ENCODE results near the gene MC3R.
"Not testable (repeated sequence)": the region's sequence is repeated elsewhere in the genome, so short reads cannot be mapped to it uniquely, and the experiment has no call there.

The MC3R gene

DNA sequence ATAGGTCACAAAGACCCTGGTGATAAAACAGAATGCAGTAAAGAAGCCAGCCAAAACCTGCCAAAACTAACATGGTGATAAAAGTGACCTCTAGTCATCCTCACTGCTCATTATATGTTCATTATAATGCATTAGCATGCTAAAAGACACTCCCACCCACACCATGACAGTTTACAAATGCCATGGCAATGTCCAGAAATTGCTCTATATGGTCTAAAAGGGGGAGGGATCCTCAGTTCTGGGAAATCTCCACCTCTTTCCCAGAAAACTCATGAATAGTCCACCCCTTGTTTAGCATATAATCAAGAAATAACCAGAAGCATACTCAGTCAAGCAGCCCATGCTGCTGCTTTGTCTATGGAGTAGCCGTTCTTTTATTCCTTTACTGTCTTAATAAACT lies 40.4 kb upstream of the MC3R start:
- no peak for DNase-seq (ENCODE audit: low read depth)
- no peak for TF ChIP-seq CTCF (IDR thresholded peaks at IDR 0.05; ENCODE audit: control insufficient read depth, insufficient read depth, low read depth, low read length, missing control alignments)
- no peak overlapping the region for H3K4me3 ChIP-seq (ENCODE audit: control insufficient read depth, low read depth, low read length)

GRCh38 chr20:56211051-56211450 lies 37.5 kb upstream of the MC3R start:
- DNase-seq (ENCODE audit: low read depth), result no peak
- TF ChIP-seq CTCF (IDR thresholded peaks at IDR 0.05; ENCODE audit: control insufficient read depth, insufficient read depth, low read depth, low read length, missing control alignments), result no peak
- H3K4me3 ChIP-seq (ENCODE audit: control insufficient read depth, low read depth, low read length), result no peak overlapping the region

DNA sequence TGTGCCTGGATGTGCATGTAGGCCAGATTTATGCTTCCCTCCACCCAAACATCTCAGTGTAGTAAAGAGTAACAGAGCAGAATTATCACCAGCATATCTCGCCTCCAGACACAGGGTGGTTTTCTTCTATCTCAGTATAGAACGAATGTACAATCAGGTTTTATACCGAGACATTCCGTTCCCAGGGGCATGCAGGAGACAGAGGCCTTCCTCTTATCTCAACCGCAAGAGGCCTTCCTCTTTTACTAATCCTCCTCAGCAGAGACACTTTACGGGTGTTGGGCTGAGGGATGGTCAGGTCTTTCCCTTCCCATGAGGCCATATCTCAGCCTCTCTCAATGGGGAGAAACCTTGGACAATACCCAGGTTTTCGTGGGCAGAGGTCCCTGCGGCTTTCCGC lies 36.4 kb upstream of the MC3R start:
- no peak overlapping the region for H3K4me3 ChIP-seq (ENCODE audit: control insufficient read depth, low read depth, low read length)
- TF ChIP-seq CTCF (IDR thresholded peaks at IDR 0.05; ENCODE audit: control insufficient read depth, insufficient read depth, low read depth, low read length, missing control alignments), result no peak
- DNase-seq (ENCODE audit: low read depth), result no peak

- no peak for DNase-seq (ENCODE audit: low read depth)
- H3K4me3 ChIP-seq (ENCODE audit: control insufficient read depth, low read depth, low read length), result no peak overlapping the region
- TF ChIP-seq CTCF (IDR thresholded peaks at IDR 0.05; ENCODE audit: control insufficient read depth, insufficient read depth, low read depth, low read length, missing control alignments), result no peak
These were observed 35.2 kb upstream of the MC3R start for GRCh38 chr20:56213321-56213720.

DNA sequence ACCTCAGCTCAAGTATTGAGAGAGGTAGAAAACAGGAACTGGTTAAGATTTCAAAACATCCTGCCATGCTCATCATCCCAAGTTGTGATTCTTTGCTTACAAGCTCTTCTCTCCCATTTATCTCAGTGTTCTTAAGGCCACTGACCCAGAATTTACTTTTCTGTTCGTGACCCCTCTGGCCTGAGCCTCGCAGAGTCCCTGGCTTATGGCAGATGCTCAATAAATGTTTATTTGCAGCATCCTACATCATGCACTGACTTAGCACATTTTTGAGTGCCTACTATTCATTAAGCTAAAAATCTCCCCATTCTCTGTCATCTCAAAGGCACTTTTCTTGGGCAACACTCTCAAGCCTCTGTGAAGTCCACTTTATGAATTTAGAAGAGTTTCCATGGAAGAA lies 33.4 kb upstream of the MC3R start:
- DNase-seq (ENCODE audit: low read depth), result no peak
- no peak for TF ChIP-seq CTCF (IDR thresholded peaks at IDR 0.05; ENCODE audit: control insufficient read depth, insufficient read depth, low read depth, low read length, missing control alignments)
- H3K4me3 ChIP-seq (ENCODE audit: control insufficient read depth, low read depth, low read length), result no peak overlapping the region

DNA sequence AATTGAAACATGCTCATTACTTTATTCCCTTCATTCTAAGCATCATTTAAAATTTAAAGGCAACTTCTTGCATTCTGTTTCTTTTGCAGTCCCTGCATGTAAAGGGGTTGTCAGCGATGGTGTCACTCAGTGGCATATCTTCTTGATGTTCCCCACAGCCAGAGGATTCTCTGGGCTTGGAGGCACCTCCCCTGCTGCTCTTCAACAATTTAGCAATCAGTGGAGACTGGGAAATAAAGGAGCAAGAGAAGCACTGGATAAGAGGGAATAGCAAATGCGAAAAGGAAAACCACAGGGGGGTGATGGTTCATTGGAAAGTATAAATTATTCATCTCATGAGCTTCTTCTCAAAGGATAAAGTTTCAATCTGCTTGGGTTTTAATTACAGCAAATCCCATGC lies 30.7 kb upstream of the MC3R start:
- DNase-seq (ENCODE audit: low read depth), result no peak
- TF ChIP-seq CTCF (IDR thresholded peaks at IDR 0.05; ENCODE audit: control insufficient read depth, insufficient read depth, low read depth, low read length, missing control alignments), result no peak
- H3K4me3 ChIP-seq (ENCODE audit: control insufficient read depth, low read depth, low read length), result no peak overlapping the region

DNA sequence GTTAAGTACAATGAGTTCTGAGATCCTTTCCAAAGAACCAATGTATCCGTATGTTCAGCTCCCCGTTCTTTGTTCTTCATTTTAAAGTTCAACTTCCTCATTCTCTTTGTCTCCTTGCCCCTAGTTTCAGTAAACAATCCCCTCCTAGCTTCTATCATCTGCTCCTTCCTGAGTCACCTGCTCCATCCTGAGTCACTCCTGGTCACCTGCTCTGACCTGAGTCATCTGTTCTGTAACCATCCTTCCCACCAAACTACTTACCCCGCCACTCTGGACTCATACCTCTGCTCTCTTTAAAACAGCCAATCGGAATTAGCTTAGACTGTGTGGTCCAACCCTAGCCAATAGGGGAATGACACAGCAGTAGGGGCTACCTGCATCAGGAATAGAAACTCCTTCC lies 27.3 kb upstream of the MC3R start:
- not testable (repeated sequence) for H3K4me3 ChIP-seq (ENCODE audit: control insufficient read depth, low read depth, low read length); DNase-seq (ENCODE audit: low read depth)
